GM23248 (cell line): ENCODE results near the gene SPATC1L. TPM values are rescaled to one million over a fixed set of nuclear protein-coding genes. Genes with fewer than 3 reads are reported as not detected.
A peak's percentile ranks its signal among the peaks of the same experiment; 100 is the strongest.

Experiments
- DNase-seq: peaks from one replicate; pipeline ENCODE4 v3.0.0-alpha.2; 2015
- H2AFZ ChIP-seq: fragments of 200-600 bp; sonication (generic); 2 replicates; pipeline ENCODE4 v1.6.1; 2016; ENCODE audit warnings: antibody characterized with exemption
- H3F3A ChIP-seq: fragments of 200-600 bp; sonication (generic); 2 replicates; pipeline ENCODE4 v1.6.1; 2016; ENCODE audit warnings: mild to moderate bottlenecking, antibody characterized with exemption, mixed run types; ENCODE audit not compliant: insufficient read depth
- H3K27ac ChIP-seq: fragments of 200-600 bp; sonication (generic); 2 replicates; pipeline ENCODE4 v1.5.1; 2016; ENCODE audit warnings: mild to moderate bottlenecking
- H3K27me3 ChIP-seq: fragments of 200-600 bp; sonication (generic); replicated peaks from 2 replicates; pipeline ENCODE4 v1.6.1; 2016; ENCODE audit warnings: mild to moderate bottlenecking; ENCODE audit not compliant: insufficient read depth
- H3K36me3 ChIP-seq: fragments of 200-600 bp; sonication (generic); 2 replicates; pipeline ENCODE4 v1.6.1; 2016; ENCODE audit warnings: low read depth, mild to moderate bottlenecking
- H3K4me1 ChIP-seq: fragments of 200-600 bp; sonication (generic); 2 replicates; pipeline ENCODE4 v1.6.1; 2016; ENCODE audit warnings: mild to moderate bottlenecking; ENCODE audit not compliant: insufficient read depth
- H3K4me2 ChIP-seq: fragments of 200-600 bp; sonication (generic); one replicate; pipeline ENCODE4 v1.6.1; 2016; ENCODE audit warnings: mild to moderate bottlenecking; ENCODE audit not compliant: unreplicated experiment
- H3K4me3 ChIP-seq: fragments of 200-600 bp; sonication (generic); 2 replicates; pipeline ENCODE4 v1.5.1; 2016; ENCODE audit warnings: mild to moderate bottlenecking
- H3K79me2 ChIP-seq: fragments of 200-600 bp; sonication (generic); 2 replicates; pipeline ENCODE4 v1.6.1; 2016; ENCODE audit warnings: mild to moderate bottlenecking; ENCODE audit not compliant: insufficient read depth
- H3K9ac ChIP-seq: fragments of 200-600 bp; sonication (generic); 2 replicates; pipeline ENCODE4 v1.6.1; 2016; ENCODE audit warnings: mild to moderate bottlenecking
- H3K9me2 ChIP-seq: fragments of 200-600 bp; sonication (generic); 2 replicates; pipeline ENCODE4 v1.6.1; 2016; ENCODE audit warnings: mixed run types, mild to moderate bottlenecking, moderate library complexity; ENCODE audit not compliant: insufficient read depth
- H3K9me3 ChIP-seq: fragments of 200-600 bp; sonication (generic); one replicate; pipeline ENCODE4 v1.6.1; 2017; ENCODE audit warnings: low read depth
- H4K20me1 ChIP-seq: fragments of 200-600 bp; sonication (generic); 2 replicates; pipeline ENCODE4 v1.6.0; 2016; ENCODE audit not compliant: insufficient read depth
- EZH2 ChIP-seq: fragments of 200-600 bp; sonication (generic); IDR thresholded peaks from 2 replicates; pipeline ENCODE4 v1.6.1; 2018; ENCODE audit warnings: antibody characterized with exemption, mild to moderate bottlenecking; ENCODE audit not compliant: insufficient read depth, poor library complexity, severe bottlenecking
- EZH2phosphoT487 ChIP-seq: fragments of 200-600 bp; sonication (generic); IDR thresholded peaks from 2 replicates; pipeline ENCODE4 v1.6.1; 2018; ENCODE audit warnings: antibody characterized with exemption, moderate library complexity, mild to moderate bottlenecking, low read depth; ENCODE audit not compliant: insufficient read depth
- WGBS, 2 experiments: methylation state at CpG; one replicate each; pipeline ENCODE4 v1.1.6; 2015 to 2017; ENCODE audit warnings: low lambda C conversion rate in 2 of 2, low coverage in 1 of 2; ENCODE audit errors: missing lambda C conversion rate in 2 of 2; 5-methylcytosine and 5-hydroxymethylcytosine counted together
- in situ Hi-C: fragments of 300-500 bp; cut with MboI; formaldehyde crosslinking; loops from 2 replicates; pipeline ENCODE4 v1.15.0; 2020
- polyA plus RNA-seq: library from polyadenylated mRNA; unstranded; fragments of >200 nt; fragmentation: Nextera tagmentation; extraction: Ambion mirVana; gene quantifications from 2 replicates; pipeline ENCODE4 v1.2.1, GENCODE V29; 2016
- total RNA-seq: library from RNA; depleted of rRNA; stranded (reverse); fragments of >200 nt; shearing (Covaris generic); gene quantifications from 2 replicates; pipeline ENCODE4 v1.2.3, GENCODE V29; 2014

Gene SPATC1L
- total and polyA plus RNA-seq, 2 experiments from 2014 or later = 5.2 to 15.7 TPM

DNA sequence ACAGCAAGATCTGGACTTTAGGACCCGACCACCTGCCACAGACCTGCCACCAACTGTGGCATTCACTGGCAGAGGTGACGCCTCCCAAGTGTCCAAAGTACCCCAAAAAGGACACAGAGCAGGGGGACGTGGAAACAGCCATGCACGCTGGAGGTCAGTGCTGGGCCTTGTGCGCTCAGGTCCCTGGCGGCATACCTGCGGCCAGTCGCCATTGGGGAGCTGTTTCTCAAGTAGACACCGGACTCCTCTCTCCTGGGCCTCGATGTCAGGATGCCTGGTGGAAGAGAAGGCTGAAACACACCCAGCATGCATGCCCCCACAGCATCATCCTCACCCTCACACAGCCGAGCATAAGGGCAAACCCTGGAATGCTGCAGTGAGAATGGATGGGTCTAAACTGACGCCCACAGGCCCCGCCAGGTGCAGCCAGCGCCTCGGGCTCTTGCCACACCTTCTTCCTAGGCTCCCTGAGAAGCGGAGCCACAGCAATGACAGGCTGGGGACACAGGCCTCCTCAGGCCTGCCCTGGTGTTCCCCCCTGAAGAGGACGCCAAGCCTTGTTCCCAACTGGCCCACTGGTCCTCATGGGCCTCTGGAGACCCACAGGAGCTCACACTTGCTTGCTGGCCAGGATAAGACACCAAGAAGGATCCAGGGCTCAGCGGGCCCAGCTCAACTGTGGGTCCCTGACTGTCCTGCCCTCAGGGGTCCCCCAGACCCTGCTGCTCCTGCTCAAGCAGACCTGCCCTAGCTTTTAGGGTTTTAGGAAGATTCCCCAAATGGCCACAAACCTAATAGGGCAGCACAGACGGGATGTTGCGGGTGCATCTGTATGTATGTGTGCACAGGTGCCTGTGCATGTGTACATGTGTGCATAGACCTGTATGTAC is 7.7 kb upstream of the SPATC1L start:
- H3K9ac ChIP-seq = no peak overlapping the region
- no peak overlapping the region for H3K4me2 ChIP-seq
- no peaks in the 10 kb centered on the region for H3K27me3 ChIP-seq
- no peaks in the 10 kb centered on the region for H4K20me1 ChIP-seq
- no peaks in the 10 kb centered on the region for H3K9me3 ChIP-seq
- WGBS, 2 experiments = 88 to 90% methylated on average over 20 of the region's 20 CpGs
- no peaks in the 10 kb centered on the region for H3K79me2 ChIP-seq
- no peak overlapping the region for H2AFZ ChIP-seq
- H3K27ac ChIP-seq = no peak overlapping the region
- in situ Hi-C loops = no loop called here
- no peaks in the 10 kb centered on the region for H3K9me2 ChIP-seq
- H3K36me3 ChIP-seq = peaks cover 8% of the 10 kb centered on the region; the same call in 1 of the 2 replicates
- peaks cover 7% of the 10 kb centered on the region; the same call in 1 of the 2 replicates for H3F3A ChIP-seq
- no peak for DNase-seq
- H3K4me1 ChIP-seq = peaks cover 24% of the 10 kb centered on the region
- TF ChIP-seq EZH2phosphoT487 (no peak), EZH2 (no peak)
- no peak overlapping the region for H3K4me3 ChIP-seq

DNA sequence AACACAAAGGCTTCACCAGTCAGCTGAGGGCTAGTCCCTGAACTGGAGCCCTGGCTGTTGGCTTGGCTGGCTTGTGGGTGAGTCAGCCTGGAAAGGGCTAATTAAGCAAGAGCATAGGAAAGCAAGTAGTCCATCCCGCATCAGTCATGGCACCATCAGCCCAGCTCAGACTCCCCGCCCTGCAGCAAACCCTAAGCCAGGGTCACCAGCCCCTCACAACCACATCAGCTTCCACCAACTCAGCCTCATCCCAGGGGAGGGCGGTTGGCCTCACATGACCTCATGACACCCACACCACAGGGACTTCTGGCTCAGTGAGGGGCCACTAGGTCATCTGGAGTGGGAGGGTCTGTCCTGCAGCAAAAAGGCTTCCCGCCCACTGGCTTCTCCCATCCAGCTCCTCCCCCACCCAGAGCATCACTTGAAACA is 7.0 kb upstream of the SPATC1L start:
- peaks cover 4% of the 10 kb centered on the region; the same call in 1 of the 2 replicates for H3K36me3 ChIP-seq
- no peaks in the 10 kb centered on the region for H4K20me1 ChIP-seq
- no peaks in the 10 kb centered on the region for H3K79me2 ChIP-seq
- peaks cover 24% of the 10 kb centered on the region for H3K4me1 ChIP-seq
- H3K9ac ChIP-seq = no peak overlapping the region; the same call in 1 of the 2 replicates
- peak; percentile 93 for DNase-seq
- H3K9me2 ChIP-seq = no peaks in the 10 kb centered on the region
- peak overlapping the region; percentile 44 for H3K4me2 ChIP-seq
- peak overlapping the region; percentile 48; the same call in 1 of the 2 replicates for H3K27ac ChIP-seq
- in situ Hi-C loops = no loop called here
- H3K9me3 ChIP-seq = no peaks in the 10 kb centered on the region
- no peak overlapping the region for H3K4me3 ChIP-seq
- TF ChIP-seq EZH2phosphoT487 = no peak
- no peak overlapping the region for H2AFZ ChIP-seq
- no peaks in the 10 kb centered on the region for H3K27me3 ChIP-seq
- H3F3A ChIP-seq = peaks cover 7% of the 10 kb centered on the region; the same call in 1 of the 2 replicates
- 15 to 30% methylated on average over 4 of the region's 4 CpGs for WGBS, 2 experiments

DNA sequence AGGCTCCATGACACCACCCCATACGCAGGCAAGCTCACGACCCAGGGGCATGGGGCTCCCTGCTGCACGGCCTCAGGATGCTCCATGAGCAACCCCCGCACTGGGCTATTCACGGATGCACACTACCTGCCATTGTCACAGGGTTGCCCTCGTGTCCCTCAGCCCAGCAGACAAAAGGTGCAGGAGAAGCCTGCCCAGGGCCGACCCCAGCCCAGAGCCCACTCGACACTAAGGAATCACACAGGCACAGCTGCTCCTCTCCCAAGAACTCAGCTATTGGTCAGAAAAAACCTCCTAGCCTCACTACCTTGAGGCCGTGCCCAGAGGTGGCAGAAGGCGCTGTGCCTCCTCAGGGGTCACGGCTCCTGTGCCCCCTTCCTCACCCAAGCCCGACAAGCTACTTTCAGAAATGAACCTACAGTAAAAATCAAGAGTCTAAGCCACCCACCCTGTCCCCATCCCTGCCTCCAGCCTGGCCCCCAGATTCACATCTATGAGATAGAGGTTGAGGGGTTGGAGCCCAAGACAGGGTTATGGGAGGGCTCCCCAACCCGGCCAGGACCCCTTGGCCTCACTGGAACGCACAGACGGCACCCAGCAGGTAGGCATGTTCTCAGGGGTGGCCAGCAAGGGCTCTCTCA is 6.4 kb upstream of the SPATC1L start:
- Histone ChIP-seq H3K4me3 (no peak overlapping the region), H3K4me2 (peak overlapping the region; percentile 44), H3K36me3 (peaks cover 4% of the 10 kb centered on the region; the same call in 1 of the 2 replicates), H3K9ac (no peak overlapping the region; the same call in 1 of the 2 replicates), H4K20me1 (no peaks in the 10 kb centered on the region), H3K27me3 (no peaks in the 10 kb centered on the region), H2AFZ (no peak overlapping the region), H3K9me2 (no peaks in the 10 kb centered on the region), H3K79me2 (no peaks in the 10 kb centered on the region), H3K27ac (peak overlapping the region; percentile 48; the same call in 1 of the 2 replicates), H3K9me3 (no peaks in the 10 kb centered on the region), H3F3A (peaks cover 7% of the 10 kb centered on the region), H3K4me1 (peaks cover 24% of the 10 kb centered on the region)
- TF ChIP-seq EZH2phosphoT487 = no peak
- TF ChIP-seq EZH2 = no peak
- in situ Hi-C loops = no loop called here
- no peak for DNase-seq
- WGBS, 2 experiments = 63 to 69% methylated on average over 14 to 15 of the region's 15 CpGs

GRCh38 chr21:46189959-46190490 is 5.8 kb upstream of the SPATC1L start:
- H3K79me2 ChIP-seq = no peaks in the 10 kb centered on the region
- DNase-seq = no peak
- peaks cover 4% of the 10 kb centered on the region; the same call in 1 of the 2 replicates for H3K36me3 ChIP-seq
- peaks cover 12% of the 10 kb centered on the region for H3F3A ChIP-seq
- H4K20me1 ChIP-seq = no peaks in the 10 kb centered on the region
- H3K4me3 ChIP-seq = no peak overlapping the region
- H3K4me2 ChIP-seq = no peak overlapping the region
- H3K4me1 ChIP-seq = peaks cover 24% of the 10 kb centered on the region
- WGBS, 2 experiments = 89 to 91% methylated on average over 11 to 14 of the region's 14 CpGs
- no peak for TF ChIP-seq EZH2
- no peak for TF ChIP-seq EZH2phosphoT487
- no peaks in the 10 kb centered on the region for H3K27me3 ChIP-seq
- H3K9me2 ChIP-seq = no peaks in the 10 kb centered on the region
- no peak overlapping the region for H2AFZ ChIP-seq
- no peak overlapping the region for H3K27ac ChIP-seq
- in situ Hi-C loops = no loop called here
- no peak overlapping the region for H3K9ac ChIP-seq
- H3K9me3 ChIP-seq = no peaks in the 10 kb centered on the region
